GM19193 (cell line): ENCODE measurements around the gene UTY.

Experiments used
- POLR2A ChIP-seq: IDR thresholded peaks from 4 replicates; pipeline ENCODE4 v1.6.1; 2011; ENCODE audit not compliant: insufficient read depth, insufficient read length; ENCODE audit errors: extremely low read depth

Gene UTY

GRCh38 chrY:13296176-13296890 is 183.5 kb downstream of the UTY start:
- TF ChIP-seq POLR2A, result no peak

- TF ChIP-seq POLR2A, result no peak
These were observed 184.8 kb downstream of the UTY start for GRCh38 chrY:13295026-13295425.

GRCh38 chrY:13291199-13291598 is 188.6 kb downstream of the UTY start:
- TF ChIP-seq POLR2A, result no peak

GRCh38 chrY:13279561-13279960 is 200.3 kb downstream of the UTY start:
- no peak for TF ChIP-seq POLR2A

- TF ChIP-seq POLR2A, result no peak
These were observed 208.1 kb downstream of the UTY start for GRCh38 chrY:13271706-13272105.

- TF ChIP-seq POLR2A, result no peak
These were observed 229.4 kb downstream of the UTY start for GRCh38 chrY:13250421-13250820.

GRCh38 chrY:13243716-13244115 is 236.1 kb downstream of the UTY start:
- TF ChIP-seq POLR2A, result no peak

- no peak for TF ChIP-seq POLR2A
These were observed 245.9 kb downstream of the UTY start for GRCh38 chrY:13233901-13234300.

GRCh38 chrY:13233118-13233517 is 246.7 kb downstream of the UTY start:
- no peak for TF ChIP-seq POLR2A

- no peak for TF ChIP-seq POLR2A
These were observed 252.4 kb downstream of the UTY start for GRCh38 chrY:13227354-13227953.

GRCh38 chrY:13210961-13211646 is 268.7 kb downstream of the UTY start:
- TF ChIP-seq POLR2A, result no peak

GRCh38 chrY:13205214-13205613 is 274.6 kb downstream of the UTY start:
- TF ChIP-seq POLR2A, result no peak
